GM12872 (cell line): Measurements from ENCODE around the gene PIGZ.

Source experiments
- CTCF ChIP-seq: IDR thresholded peaks from 3 replicates; pipeline ENCODE4 v1.5.1; 2011; ENCODE audit warnings: low read depth, mild to moderate bottlenecking, low read length, moderate library complexity; ENCODE audit not compliant: insufficient read depth

Gene PIGZ

DNA sequence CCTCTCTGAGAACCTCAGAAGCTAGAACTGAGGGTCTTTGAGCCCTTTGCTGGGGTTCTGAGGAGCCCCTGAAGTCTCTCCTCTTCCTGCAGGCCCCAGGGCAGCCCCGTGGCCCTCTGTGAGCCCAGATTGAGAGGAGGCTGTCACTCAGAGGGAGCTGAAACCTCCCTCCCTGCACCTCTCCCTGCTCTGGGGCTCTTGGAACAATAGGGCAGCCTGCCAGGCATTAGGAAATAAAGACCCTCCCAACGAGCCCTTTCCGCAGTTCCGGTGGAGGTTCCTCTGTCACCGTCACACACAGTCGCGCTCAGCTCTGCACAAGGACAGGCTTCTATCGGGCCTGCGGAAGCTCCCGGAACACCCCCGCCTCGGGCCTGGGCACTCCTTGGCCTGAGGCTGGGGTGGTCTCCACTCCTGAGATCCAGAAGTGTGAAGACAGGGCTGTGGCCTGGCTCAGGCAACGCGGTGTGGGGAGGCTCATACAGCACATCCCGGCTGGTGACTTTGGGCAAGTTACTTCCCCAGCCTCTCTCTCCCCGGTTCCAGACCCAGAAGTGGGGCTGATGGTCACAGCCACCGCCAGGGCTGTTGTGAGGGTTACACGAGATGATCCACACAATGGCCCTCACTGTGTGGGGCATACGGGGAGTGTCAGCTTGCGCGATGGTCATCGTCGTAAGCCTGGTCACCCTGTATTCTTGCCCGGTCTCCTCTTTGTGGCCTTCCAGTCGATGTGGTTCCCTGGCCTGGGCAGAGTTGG lies 43.3 kb upstream of the PIGZ start:
- no peak for TF ChIP-seq CTCF

DNA sequence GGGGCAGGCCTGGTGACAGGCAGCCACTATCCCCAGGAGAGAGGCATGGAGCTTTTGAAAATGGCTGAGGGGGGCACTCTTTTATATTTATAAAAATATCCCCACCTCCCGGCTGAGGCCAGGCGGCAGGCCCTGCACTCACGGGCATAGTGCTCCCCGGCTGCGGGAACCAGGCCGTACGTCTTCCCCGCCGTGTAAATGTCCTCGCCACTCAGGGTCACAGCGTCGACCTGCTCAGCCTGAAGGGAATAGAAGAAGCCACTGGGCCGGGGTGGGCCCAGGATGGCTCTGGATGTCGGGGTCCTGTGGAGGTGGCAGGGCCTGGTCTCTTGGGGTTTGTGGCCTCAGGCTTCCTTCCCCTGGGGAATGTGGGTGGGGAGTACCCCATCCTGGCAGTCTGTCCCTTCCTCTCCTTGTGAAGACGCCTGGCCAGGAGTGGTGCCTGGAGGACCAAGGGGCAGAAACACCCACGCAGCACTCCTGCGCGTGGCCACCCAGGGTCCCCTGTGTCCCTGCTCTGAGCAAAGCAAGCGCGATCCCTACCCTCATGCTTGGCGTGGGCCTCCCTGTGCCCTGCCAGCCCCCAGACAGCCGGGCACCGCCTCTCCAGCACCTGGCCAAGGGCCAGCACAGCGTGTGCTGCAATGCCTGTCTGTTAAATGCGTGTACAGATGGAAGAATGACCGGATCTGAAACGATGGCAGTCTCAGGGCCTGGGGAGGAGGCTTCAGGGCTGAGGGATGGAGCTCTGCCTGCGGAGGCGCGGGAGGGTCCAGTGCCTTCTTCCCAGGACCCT lies 42.1 kb upstream of the PIGZ start:
- no peak for TF ChIP-seq CTCF

- TF ChIP-seq CTCF, result no peak
Observed at GRCh38 chr3:197009532-197010019, 40.9 kb upstream of the PIGZ start.

DNA sequence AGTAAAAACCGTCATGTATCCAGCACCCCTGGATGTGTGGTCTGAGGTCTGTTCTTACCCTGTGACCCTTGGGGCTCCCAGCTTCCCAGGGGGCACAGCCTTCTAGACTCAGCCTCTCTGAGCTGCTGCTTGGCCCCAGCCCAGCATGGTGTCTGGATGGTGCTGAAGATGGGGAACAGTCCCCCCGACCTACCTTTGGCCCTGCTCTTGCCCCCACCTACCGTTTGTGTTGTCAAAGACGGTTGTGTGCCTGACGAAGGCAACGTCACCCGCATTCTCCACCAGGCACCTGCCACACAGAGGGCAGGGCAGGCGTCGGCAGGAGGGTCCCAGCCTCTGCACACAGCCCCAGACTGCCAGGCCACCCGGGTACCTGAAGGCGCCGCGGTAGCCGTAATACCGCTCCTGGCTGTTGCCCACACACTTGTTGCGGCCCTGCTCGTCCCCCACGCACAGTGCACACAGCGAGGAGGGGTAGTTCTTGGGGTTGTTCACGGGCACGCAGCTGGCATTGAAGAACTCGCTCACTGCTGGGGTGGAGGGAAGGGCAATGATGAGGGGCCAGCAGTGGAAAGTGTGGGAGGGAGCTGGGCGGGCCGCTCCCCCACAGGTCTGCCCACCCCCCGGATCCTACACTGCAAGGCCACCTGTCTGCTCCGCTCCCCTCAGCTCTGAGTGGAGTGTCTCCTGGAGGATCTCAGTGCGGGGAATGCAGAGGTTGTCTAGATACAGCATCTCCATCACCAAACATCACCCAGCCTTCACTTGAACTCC lies 40.0 kb upstream of the PIGZ start:
- no peak for TF ChIP-seq CTCF

GRCh38 chr3:197007953-197008352 lies 39.3 kb upstream of the PIGZ start:
- no peak for TF ChIP-seq CTCF

DNA sequence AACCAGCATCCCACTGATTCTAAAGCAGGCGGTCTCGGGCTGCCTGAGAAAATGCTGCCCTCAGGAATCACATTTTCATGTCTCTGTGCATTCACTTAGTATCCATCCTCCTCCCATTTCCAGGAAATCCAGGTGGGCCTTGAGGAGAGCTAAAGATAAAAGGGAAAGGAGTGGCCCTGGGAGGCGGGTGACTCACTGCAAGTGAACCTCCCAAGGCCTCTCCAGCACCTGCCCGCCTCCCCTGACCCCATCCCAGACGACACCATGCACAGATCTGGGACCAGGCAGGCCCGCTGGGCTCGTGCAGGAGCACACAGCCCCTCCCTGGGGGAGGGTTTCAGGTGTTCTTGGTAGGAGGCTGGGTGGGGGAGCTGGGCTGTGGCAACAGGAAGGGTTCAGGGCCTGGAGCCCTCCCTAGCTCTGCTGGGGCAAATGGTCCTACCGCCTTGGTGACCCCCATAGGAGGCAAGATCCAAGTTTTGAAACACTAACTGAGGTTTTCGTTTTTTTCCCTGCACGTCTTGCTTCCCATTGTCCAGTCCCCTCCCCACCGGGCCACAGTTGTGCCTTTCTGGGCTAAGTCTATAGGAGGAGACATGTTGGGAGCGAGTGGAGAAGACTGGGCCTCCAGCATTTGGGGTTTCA lies 38.8 kb upstream of the PIGZ start:
- no peak for TF ChIP-seq CTCF
